Mucosa of rectum (tissue), 2 donors: Measurements from ENCODE around the gene ZFHX2.

Experiments used
- H3K27ac ChIP-seq, 2 donors: one replicate each; pipeline ENCODE4 v1.7.0; 2013; ENCODE audit warnings: inconsistent platforms in 2 of 2, low read depth in 2 of 2, low read length in 2 of 2
- H3K27me3 ChIP-seq, 2 donors: one replicate each; pipeline ENCODE4 v1.7.0; 2013; ENCODE audit warnings: low read length in 2 of 2; ENCODE audit not compliant: control insufficient read depth in 2 of 2, insufficient read depth in 2 of 2
- H3K36me3 ChIP-seq, 2 donors: one replicate each; pipeline ENCODE4 v1.7.0; 2013; ENCODE audit warnings: low read length in 2 of 2; ENCODE audit not compliant: control insufficient read depth in 2 of 2, insufficient read depth in 2 of 2
- H3K4me1 ChIP-seq, 2 donors: one replicate each; pipeline ENCODE4 v1.7.0; 2013; ENCODE audit warnings: low read length in 2 of 2, mild to moderate bottlenecking in 1 of 2; ENCODE audit not compliant: control insufficient read depth in 2 of 2, insufficient read depth in 2 of 2
- H3K4me3 ChIP-seq, 2 donors: one replicate each; pipeline ENCODE4 v1.7.0; 2013; ENCODE audit warnings: low read length in 2 of 2
- H3K9ac ChIP-seq, 2 donors: one replicate each; pipeline ENCODE4 v1.7.0; 2013; ENCODE audit warnings: low read length in 2 of 2, low read depth in 1 of 2, mild to moderate bottlenecking in 1 of 2
- H3K9me3 ChIP-seq, 2 donors: one replicate each; pipeline ENCODE4 v1.7.0; 2013; ENCODE audit warnings: low read length in 2 of 2; ENCODE audit not compliant: control insufficient read depth in 2 of 2
- donor health status: healthy.
- donor health status: Normal muscosa, but diverticular disease.

The ZFHX2 gene

DNA sequence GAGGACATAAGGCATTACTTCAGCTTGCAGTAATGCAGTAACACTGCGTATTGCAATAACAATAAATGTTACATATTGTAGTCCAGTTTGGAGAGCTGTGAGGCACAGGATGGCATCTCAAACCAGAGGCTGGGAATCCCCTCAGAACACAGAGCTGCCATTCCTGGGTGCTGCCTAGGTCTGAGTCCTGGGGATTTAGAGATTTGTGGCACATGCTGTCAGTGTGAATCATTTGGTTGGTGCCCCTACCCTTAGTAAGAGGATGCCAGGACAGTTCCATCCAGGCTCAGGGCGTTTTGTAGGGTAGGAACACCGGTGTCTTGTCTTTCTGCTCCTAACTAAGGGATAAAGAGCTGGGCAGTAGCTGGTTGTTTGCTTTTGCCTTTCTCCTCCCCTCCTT, 22.5 kb downstream of the ZFHX2 start:
- no peaks in the 10 kb centered on the region for H3K27me3 ChIP-seq
- no peaks in the 10 kb centered on the region for H3K4me1 ChIP-seq
- no peak overlapping the region for H3K4me3 ChIP-seq
- H3K9ac ChIP-seq, result no peak overlapping the region
- H3K27ac ChIP-seq, result no peak overlapping the region
- no peaks in the 10 kb centered on the region for H3K9me3 ChIP-seq
- H3K36me3 ChIP-seq, result no peaks in the 10 kb centered on the region

DNA sequence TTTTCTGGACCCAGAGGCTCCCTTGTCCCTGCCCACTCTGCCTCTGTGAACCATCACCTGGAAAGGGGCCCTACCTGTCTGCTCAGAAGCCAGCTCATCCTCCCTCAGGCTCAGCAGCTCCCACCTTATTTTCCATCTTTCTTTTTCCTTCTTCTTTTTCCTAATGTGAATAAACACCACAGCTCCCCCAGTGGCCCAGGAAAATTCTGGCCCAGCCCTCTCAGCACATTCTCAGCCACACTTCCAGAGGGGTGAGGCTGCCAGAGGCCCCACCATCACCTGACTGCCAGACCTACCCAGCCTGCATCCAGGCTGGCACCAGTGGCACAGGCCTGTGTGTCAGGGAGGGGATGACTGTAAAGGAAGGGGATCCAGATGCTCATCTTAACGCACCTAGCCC, 23.0 kb downstream of the ZFHX2 start:
- Histone ChIP-seq H3K9ac (no peak overlapping the region), H3K27me3 (no peaks in the 10 kb centered on the region), H3K4me3 (no peak overlapping the region), H3K9me3 (no peaks in the 10 kb centered on the region), H3K36me3 (no peaks in the 10 kb centered on the region), H3K27ac (no peak overlapping the region), H3K4me1 (no peaks in the 10 kb centered on the region)

DNA sequence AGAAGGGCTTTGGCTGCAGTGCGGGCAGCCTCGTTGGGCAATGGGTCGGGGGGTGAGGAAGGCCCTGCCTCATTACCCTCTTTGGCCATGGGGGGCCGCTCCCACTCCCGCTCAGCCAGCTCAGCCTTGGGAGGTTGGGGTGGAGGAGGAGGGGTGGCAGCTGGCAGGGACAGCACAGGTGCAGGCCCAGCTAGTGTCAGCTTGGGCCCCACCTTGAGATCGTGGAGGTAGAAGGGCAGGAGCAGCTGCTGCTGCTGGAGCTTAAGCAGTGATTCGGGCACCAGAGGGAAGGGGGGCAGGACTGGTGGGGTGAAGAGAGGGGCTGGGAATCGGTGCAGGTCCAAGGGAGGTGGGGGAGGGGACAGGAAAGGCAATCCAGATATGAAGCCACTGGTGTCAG, 26.0 kb downstream of the ZFHX2 start:
- Histone ChIP-seq H3K4me1 (no peaks in the 10 kb centered on the region), H3K27me3 (no peaks in the 10 kb centered on the region), H3K9me3 (no peaks in the 10 kb centered on the region), H3K36me3 (no peaks in the 10 kb centered on the region), H3K27ac (no peak overlapping the region), H3K4me3 (no peak overlapping the region), H3K9ac (no peak overlapping the region)

DNA sequence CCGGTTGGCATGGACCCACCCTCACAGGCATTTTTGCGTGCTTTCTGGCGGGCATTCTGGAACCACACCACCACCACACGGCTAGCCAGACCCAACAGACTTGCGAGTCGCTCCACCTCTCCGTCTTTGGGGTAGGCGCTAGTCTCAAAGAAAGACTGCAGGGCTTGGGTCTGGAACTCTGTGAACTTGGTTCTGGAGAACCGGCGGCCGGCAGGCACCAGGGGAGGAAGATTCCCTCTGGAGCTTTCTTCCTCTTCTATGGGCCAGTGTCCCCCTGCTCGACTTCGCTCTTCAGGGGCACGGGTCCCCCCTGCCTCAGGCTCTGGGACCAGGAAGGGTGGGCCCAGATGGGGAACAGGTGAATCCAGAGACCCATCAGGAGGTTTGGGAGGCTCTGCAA, 26.6 kb downstream of the ZFHX2 start:
- no peak overlapping the region for H3K9ac ChIP-seq
- H3K27me3 ChIP-seq, result no peaks in the 10 kb centered on the region
- H3K4me1 ChIP-seq, result no peaks in the 10 kb centered on the region
- no peak overlapping the region for H3K4me3 ChIP-seq
- no peaks in the 10 kb centered on the region for H3K36me3 ChIP-seq
- no peaks in the 10 kb centered on the region for H3K9me3 ChIP-seq
- no peak overlapping the region for H3K27ac ChIP-seq

DNA sequence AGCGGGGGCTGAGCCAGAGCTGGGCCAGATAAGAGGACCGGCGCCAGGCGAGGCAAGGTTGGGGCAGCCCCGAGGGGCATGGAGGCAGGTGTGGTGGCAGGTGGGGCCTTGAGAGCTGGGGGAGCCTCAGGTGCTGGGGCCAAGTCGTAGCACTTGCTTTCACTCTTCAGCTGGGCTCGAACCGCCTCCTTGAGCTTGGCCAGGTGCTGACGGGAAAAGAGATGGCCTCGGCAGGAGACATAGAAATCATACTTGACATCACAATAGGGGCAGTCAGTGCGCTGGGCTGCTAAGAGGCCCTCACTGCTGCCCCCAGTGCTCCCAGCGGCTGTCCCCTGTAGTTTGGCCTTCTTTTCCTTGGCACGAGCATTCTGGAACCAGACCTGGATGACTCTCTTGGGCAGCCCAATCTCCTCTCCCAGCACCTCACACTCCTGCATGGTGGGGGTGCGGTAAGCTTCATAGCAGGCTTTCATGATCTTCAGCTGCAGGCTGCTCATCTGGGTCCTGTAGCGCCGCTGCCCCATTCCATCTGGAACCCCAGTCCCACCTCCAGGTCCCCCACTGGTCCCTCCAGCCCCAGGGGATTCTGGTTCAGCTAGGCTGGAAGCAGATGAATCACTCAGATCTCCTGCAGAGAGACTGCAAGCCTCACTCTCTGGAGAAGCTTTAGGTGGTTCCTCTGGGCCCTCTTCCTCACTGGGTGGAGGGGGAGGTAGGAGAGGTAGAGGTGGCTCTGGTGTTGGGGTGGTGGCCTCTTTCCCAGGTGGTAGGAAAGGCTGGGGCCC, 28.1 kb downstream of the ZFHX2 start:
- no peaks in the 10 kb centered on the region for H3K36me3 ChIP-seq
- H3K27ac ChIP-seq, result no peak overlapping the region
- no peak overlapping the region for H3K4me3 ChIP-seq
- no peaks in the 10 kb centered on the region for H3K9me3 ChIP-seq
- no peaks in the 10 kb centered on the region for H3K27me3 ChIP-seq
- H3K9ac ChIP-seq, result no peak overlapping the region
- no peaks in the 10 kb centered on the region for H3K4me1 ChIP-seq

DNA sequence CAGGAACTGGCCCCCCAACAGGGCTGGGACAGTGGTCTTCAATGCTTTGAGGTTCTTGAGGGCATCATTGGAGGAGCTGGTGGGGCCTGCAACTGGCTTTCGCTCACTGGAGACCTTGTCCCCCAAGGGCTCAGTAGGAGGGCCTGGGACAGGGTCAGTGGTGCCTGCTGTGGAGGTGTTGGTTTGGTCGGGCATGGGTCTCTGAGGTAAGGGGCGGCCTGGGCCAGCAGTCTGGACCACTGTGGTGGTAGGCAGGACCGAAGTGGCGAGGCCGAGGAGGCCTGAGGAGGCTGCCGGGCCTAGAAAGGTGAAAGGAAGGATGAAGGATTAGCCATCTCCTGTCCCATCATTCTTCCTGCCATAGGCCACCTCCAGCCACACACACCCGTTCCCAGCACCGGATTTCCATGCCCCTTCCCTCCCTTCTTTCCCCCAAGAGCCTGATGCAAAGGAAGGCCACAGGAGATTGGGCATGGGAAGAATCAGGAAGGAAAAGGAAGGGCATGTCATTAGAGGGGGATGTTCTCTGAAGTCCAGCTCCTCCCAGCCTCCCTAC, 28.8 kb downstream of the ZFHX2 start:
- Histone ChIP-seq H3K27me3 (no peaks in the 10 kb centered on the region), H3K9me3 (no peaks in the 10 kb centered on the region), H3K4me1 (no peaks in the 10 kb centered on the region), H3K27ac (no peak overlapping the region), H3K4me3 (no peak overlapping the region), H3K36me3 (no peaks in the 10 kb centered on the region), H3K9ac (no peak overlapping the region)

DNA sequence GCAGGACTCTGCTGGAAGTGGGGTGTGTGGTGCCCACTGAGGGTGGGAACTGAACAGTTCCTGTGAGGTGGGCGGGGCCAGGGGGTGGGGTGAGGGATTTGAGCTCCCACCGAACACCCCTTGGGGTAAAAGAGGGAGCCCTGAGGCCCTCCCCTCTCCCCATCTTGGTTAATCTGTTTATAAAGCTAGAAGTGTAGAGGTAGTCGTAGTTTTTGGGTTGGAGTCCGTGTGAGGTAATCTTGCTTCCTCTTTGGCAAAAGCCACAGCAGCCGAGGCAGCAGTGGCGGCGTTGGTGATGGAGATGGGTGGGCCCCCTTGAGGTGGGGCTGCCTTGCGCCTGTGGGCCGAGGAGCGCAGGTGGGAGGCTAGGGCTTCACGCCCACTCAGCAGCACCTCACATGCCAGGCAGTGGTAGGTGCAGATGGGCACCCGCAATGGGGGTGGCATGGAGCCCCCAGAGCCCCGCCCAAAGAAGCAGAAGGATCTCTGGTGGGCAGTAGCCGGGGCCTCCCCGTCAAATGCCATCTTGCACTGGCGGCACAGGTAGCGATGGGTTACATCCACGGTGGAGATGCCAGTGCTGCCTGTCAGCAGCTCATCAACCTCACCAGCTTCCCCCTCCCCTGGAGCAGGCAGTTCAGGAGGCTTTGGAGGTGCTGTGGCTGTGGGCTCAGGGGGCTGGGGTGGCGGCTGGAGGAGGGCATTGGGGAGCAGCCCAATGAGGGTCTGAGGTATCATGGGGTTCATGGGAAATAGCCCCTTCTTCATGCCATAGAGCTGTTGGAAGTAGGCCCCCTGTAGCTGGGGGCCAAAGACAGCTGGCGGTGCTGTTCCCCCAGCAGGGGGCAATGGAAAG, 29.6 kb downstream of the ZFHX2 start:
- no peaks in the 10 kb centered on the region for H3K36me3 ChIP-seq
- no peaks in the 10 kb centered on the region for H3K9me3 ChIP-seq
- no peaks in the 10 kb centered on the region for H3K4me1 ChIP-seq
- H3K9ac ChIP-seq, result no peak overlapping the region
- no peak overlapping the region for H3K4me3 ChIP-seq
- no peaks in the 10 kb centered on the region for H3K27me3 ChIP-seq
- no peak overlapping the region for H3K27ac ChIP-seq

DNA sequence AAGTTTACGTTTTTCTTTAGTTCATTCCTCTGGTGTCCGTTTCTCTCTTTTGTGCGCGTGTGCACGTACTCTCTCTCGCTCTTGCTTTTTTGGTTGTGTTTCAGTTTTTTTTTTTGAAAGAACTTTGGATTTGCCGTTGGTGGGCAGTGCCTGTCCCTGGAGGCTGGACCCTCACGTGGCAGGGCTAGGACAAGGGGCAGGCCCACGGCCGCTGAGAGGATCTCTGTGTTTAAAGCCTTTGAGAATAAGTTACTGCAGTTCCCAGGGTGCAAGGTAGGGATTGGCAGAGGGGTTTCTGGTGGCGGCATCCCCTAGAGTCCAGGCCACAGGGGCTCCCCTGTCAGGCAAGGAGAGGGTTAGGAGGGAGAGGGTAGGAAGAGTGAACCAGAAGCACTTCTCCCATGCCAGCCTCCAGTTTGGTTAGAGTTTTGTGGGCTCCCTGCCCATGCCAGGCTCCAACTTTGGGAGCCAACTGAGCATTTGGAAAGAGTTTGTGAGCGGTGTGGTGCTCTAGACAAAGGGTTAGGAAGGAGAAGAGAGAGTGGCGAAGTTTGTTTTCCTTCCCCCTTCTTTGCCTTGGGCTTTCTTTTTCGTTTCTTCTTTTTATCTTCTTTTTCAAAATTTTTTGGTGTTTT, 30.5 kb downstream of the ZFHX2 start:
- Histone ChIP-seq H3K27me3 (no peaks in the 10 kb centered on the region), H3K4me1 (no peaks in the 10 kb centered on the region), H3K9me3 (no peaks in the 10 kb centered on the region), H3K36me3 (no peaks in the 10 kb centered on the region), H3K9ac (no peak overlapping the region), H3K27ac (no peak overlapping the region), H3K4me3 (no peak overlapping the region)

DNA sequence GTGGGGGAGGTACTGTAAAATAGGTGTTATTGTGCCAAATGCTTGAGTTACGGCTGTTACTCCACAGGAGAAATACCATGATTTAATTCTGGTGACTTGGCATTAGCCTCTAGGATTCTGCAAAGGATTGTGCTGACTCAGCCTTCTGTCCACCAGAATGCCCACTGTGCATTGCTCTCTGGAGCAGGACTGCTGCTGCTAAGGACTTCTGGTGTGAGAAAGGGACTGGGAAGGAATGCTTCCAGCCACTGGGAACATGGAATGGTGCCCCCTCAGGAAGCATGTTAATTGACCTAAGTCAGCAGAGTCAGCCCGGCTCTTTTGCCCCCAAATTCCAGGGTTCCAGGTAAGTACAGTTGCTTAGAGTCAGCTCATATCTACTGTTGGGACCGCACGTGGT, 32.9 kb downstream of the ZFHX2 start:
- H3K4me1 ChIP-seq, result no peaks in the 10 kb centered on the region
- no peak overlapping the region for H3K4me3 ChIP-seq
- no peak overlapping the region for H3K9ac ChIP-seq
- H3K36me3 ChIP-seq, result no peaks in the 10 kb centered on the region
- no peaks in the 10 kb centered on the region for H3K27me3 ChIP-seq
- no peak overlapping the region for H3K27ac ChIP-seq
- H3K9me3 ChIP-seq, result no peaks in the 10 kb centered on the region
